ENCODE measurements around the gene LRP1B. TPM values are rescaled to one million over a fixed set of nuclear protein-coding genes. Genes with fewer than 3 reads are reported as not detected.
"Not testable (repeated sequence)": the region's sequence is repeated elsewhere in the genome, so short reads cannot be mapped to it uniquely, and the experiment has no call there.

The LRP1B gene
- total RNA-seq, 3 donors from 2014 or later: not detected

DNA sequence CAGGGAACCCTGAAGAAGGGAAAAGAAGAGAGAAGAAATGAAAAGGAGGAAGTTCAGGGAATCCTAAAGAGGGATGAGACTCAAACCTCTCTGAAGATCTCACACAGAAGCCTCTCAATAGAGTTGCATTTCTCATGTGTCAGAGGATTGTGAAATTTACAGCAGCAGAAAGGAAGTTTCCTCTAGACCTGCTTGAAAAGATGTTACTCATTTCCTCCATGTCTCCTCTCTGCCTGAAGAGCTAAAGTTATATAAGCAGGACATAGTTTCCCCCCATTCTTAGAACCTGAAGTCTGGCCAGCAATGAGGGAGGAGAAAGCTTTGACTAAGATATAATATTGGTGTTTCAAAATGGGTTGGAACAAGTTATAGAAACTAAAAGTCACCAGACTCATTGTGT lies 1155.6 kb downstream of the LRP1B start:
- Mint-ChIP-seq H3K27me3 (ENCODE audit: low read depth) (no peaks in the 10 kb centered on the region), H3K4me3 (no peak overlapping the region), H3K9me3 (peaks cover 17% of the 10 kb centered on the region), H3K36me3 (ENCODE audit: insufficient read depth) (no peaks in the 10 kb centered on the region), H3K4me1 (ENCODE audit: low read depth) (no peaks in the 10 kb centered on the region)
- ATAC-seq: no peak
- no peak for DNase-seq

- DNase-seq: no peak
These were observed 1158.1 kb downstream of the LRP1B start for GRCh38 chr2:140972724-140973123.

GRCh38 chr2:140964324-140964723 lies 1166.5 kb downstream of the LRP1B start:
- not testable (repeated sequence) for H3K36me3 Mint-ChIP-seq (ENCODE audit: insufficient read depth); H3K4me1 Mint-ChIP-seq (ENCODE audit: low read depth); DNase-seq; ATAC-seq; H3K4me3 Mint-ChIP-seq; H3K27me3 Mint-ChIP-seq (ENCODE audit: low read depth); H3K9me3 Mint-ChIP-seq

More at GRCh38 chr2:140972724-140973123, 1158.1 kb downstream of the LRP1B start:
- ATAC-seq: no peak
- Mint-ChIP-seq H3K4me3 (no peak overlapping the region), H3K9me3 (peaks cover 28% of the 10 kb centered on the region), H3K27me3 (ENCODE audit: low read depth) (no peaks in the 10 kb centered on the region), H3K36me3 (ENCODE audit: insufficient read depth) (no peaks in the 10 kb centered on the region), H3K4me1 (ENCODE audit: low read depth) (no peaks in the 10 kb centered on the region)

GRCh38 chr2:140949932-140950331 lies 1180.9 kb downstream of the LRP1B start:
- Mint-ChIP-seq H3K36me3 (ENCODE audit: insufficient read depth) (no peaks in the 10 kb centered on the region), H3K27me3 (ENCODE audit: low read depth) (no peaks in the 10 kb centered on the region), H3K9me3 (peaks cover 10% of the 10 kb centered on the region), H3K4me3 (no peak overlapping the region), H3K4me1 (ENCODE audit: low read depth) (no peaks in the 10 kb centered on the region)
- DNase-seq (no peak), ATAC-seq (no peak)

DNA sequence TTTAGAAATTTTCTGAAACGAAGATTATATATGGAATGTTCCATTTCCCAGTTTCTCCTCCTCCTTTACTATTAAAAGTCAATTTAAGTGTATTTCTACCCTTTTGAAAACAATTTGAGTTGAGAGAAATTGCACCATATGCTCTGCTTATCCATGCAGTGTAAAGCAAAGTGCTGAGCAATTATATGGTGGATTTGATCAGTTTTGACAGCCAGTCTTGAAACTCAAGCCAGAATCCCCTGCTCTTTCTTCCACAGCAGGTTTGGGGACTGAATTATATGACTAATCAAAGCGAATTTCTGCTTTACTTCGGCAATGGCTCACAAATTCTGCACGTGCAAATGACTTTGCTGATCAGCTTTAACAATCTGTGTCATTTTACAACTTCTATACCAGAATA lies 1183.6 kb downstream of the LRP1B start:
- Mint-ChIP-seq H3K36me3 (ENCODE audit: insufficient read depth) (no peaks in the 10 kb centered on the region), H3K4me3 (no peak overlapping the region), H3K9me3 (peaks cover 15% of the 10 kb centered on the region), H3K27me3 (ENCODE audit: low read depth) (no peaks in the 10 kb centered on the region), H3K4me1 (ENCODE audit: low read depth) (no peaks in the 10 kb centered on the region)
- ATAC-seq (no peak), DNase-seq (no peak)

DNA sequence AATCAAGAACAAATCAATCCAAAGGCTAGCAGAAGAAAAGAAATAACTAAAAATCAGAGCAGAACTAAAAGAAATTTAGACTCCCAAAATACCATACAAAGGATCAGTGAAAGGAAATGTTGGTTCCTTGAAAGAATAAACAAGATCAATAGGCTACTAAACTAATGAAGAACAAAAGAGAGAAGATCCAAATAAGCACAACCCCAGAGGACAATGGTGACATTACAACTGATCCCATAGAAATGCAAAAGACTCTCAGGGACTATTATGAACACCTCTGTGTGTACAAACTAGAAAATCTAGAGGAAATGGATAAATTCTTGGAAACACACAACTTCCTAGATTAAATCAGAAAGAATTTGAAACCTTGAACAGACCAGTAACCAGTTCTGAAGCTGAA lies 1186.9 kb downstream of the LRP1B start:
- DNase-seq: no peak
- no peak overlapping the region for H3K4me3 Mint-ChIP-seq
- H3K4me1 Mint-ChIP-seq (ENCODE audit: low read depth): no peaks in the 10 kb centered on the region
- H3K9me3 Mint-ChIP-seq: peaks cover 16% of the 10 kb centered on the region
- H3K36me3 Mint-ChIP-seq (ENCODE audit: insufficient read depth): no peaks in the 10 kb centered on the region
- ATAC-seq: no peak
- H3K27me3 Mint-ChIP-seq (ENCODE audit: low read depth): no peaks in the 10 kb centered on the region

GRCh38 chr2:140942284-140942683 lies 1188.5 kb downstream of the LRP1B start:
- ATAC-seq (no peak), DNase-seq (no peak)
- no peaks in the 10 kb centered on the region for H3K36me3 Mint-ChIP-seq (ENCODE audit: insufficient read depth)
- no peak overlapping the region for H3K4me3 Mint-ChIP-seq
- no peaks in the 10 kb centered on the region for H3K4me1 Mint-ChIP-seq (ENCODE audit: low read depth)
- peaks cover 21% of the 10 kb centered on the region for H3K9me3 Mint-ChIP-seq
- H3K27me3 Mint-ChIP-seq (ENCODE audit: low read depth): no peaks in the 10 kb centered on the region

DNA sequence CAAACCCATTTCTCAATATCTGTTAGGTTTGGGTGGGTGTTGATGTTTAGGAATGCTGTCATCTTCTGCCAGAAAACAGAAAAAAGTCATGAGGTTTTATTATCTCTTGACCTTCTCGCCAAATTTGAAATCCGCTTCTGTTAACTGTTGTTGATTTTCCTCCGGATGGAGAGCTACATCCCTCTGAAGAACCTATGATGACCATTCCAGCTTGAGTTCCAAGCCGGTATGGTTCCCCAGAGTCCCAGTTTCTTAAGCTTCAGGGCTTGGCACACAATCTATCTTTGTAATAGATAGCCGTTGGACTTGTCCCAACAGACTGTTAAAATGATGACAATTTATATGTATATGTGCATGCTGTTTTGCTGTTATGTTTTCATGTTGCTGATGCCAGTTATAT lies 1201.0 kb downstream of the LRP1B start:
- Mint-ChIP-seq H3K9me3 (peaks cover 15% of the 10 kb centered on the region), H3K27me3 (ENCODE audit: low read depth) (no peaks in the 10 kb centered on the region), H3K36me3 (ENCODE audit: insufficient read depth) (no peaks in the 10 kb centered on the region), H3K4me1 (ENCODE audit: low read depth) (no peaks in the 10 kb centered on the region), H3K4me3 (no peak overlapping the region)
- DNase-seq (no peak), ATAC-seq (no peak)

DNA sequence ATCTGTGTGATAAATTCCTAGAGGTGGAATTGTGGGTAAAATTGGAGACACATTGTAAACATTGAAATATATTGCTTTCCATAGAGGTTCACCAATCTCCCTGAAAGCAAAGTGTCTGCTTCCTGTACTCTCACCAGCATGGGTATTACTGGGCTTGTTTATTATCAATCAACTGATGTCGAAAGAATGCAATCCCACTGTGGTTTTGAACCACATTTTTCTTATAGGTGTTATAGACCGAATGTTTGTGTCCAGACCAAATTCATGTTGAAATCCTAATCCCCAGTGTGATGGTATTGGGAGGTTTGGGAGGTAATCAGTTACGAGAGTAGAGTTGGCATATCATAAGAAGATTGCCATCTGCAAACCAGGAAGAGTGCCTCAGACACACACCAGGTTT lies 1212.4 kb downstream of the LRP1B start:
- no peaks in the 10 kb centered on the region for H3K36me3 Mint-ChIP-seq (ENCODE audit: insufficient read depth)
- peaks cover 33% of the 10 kb centered on the region for H3K9me3 Mint-ChIP-seq
- no peaks in the 10 kb centered on the region for H3K27me3 Mint-ChIP-seq (ENCODE audit: low read depth)
- H3K4me1 Mint-ChIP-seq (ENCODE audit: low read depth): no peaks in the 10 kb centered on the region
- ATAC-seq: no peak
- no peak overlapping the region for H3K4me3 Mint-ChIP-seq
- DNase-seq: no peak

GRCh38 chr2:140916410-140916809 lies 1214.4 kb downstream of the LRP1B start:
- DNase-seq (no peak), ATAC-seq (no peak)
- Mint-ChIP-seq H3K4me1 (ENCODE audit: low read depth) (no peaks in the 10 kb centered on the region), H3K4me3 (no peak overlapping the region), H3K36me3 (ENCODE audit: insufficient read depth) (no peaks in the 10 kb centered on the region), H3K27me3 (ENCODE audit: low read depth) (no peaks in the 10 kb centered on the region), H3K9me3 (peaks cover 30% of the 10 kb centered on the region)

- no peaks in the 10 kb centered on the region for H3K27me3 Mint-ChIP-seq (ENCODE audit: low read depth)
- H3K9me3 Mint-ChIP-seq: peaks cover 21% of the 10 kb centered on the region
- ATAC-seq (no peak), DNase-seq (no peak)
- H3K36me3 Mint-ChIP-seq (ENCODE audit: insufficient read depth): no peaks in the 10 kb centered on the region
- H3K4me3 Mint-ChIP-seq: no peak overlapping the region
- no peaks in the 10 kb centered on the region for H3K4me1 Mint-ChIP-seq (ENCODE audit: low read depth)
These were observed 1220.1 kb downstream of the LRP1B start for GRCh38 chr2:140910683-140911082.

GRCh38 chr2:140905083-140905781 lies 1225.6 kb downstream of the LRP1B start:
- no peaks in the 10 kb centered on the region for H3K36me3 Mint-ChIP-seq (ENCODE audit: insufficient read depth)
- H3K4me3 Mint-ChIP-seq: no peak overlapping the region
- ATAC-seq: no peak

GRCh38 chr2:140895378-140895777 lies 1235.4 kb downstream of the LRP1B start:
- Mint-ChIP-seq H3K9me3 (peaks cover 17% of the 10 kb centered on the region), H3K4me3 (no peak overlapping the region), H3K36me3 (ENCODE audit: insufficient read depth) (no peaks in the 10 kb centered on the region), H3K4me1 (ENCODE audit: low read depth) (no peaks in the 10 kb centered on the region), H3K27me3 (ENCODE audit: low read depth) (no peaks in the 10 kb centered on the region)
- no peak for ATAC-seq
- no peak for DNase-seq

More at GRCh38 chr2:140905083-140905781, 1225.6 kb downstream of the LRP1B start:
- Mint-ChIP-seq H3K27me3 (ENCODE audit: low read depth) (no peaks in the 10 kb centered on the region), H3K9me3 (peaks cover 11% of the 10 kb centered on the region), H3K4me1 (ENCODE audit: low read depth) (no peaks in the 10 kb centered on the region)
- no peak for DNase-seq

DNA sequence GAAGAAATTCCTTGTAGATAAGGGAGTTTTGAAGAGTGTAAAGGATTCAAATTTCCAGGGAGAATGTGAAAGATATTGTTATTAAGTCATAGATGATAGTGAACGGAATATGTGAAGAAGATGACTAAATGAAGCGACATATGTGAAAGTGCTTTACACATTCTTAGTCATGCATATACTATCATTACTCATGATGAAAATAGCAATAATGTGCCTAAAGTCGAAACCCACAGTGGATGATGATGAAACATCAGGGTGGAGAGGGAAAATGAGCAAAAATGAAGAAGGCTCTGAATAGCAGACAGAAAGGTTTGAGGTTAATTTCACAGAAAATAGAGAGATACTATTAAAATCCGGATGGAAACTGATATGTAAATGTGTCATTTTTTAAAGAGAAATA lies 1237.1 kb downstream of the LRP1B start:
- H3K4me1 Mint-ChIP-seq (ENCODE audit: low read depth): no peaks in the 10 kb centered on the region
- ATAC-seq (no peak), DNase-seq (no peak)
- no peaks in the 10 kb centered on the region for H3K27me3 Mint-ChIP-seq (ENCODE audit: low read depth)
- H3K9me3 Mint-ChIP-seq: peaks cover 20% of the 10 kb centered on the region
- no peak overlapping the region for H3K4me3 Mint-ChIP-seq
- H3K36me3 Mint-ChIP-seq (ENCODE audit: insufficient read depth): no peaks in the 10 kb centered on the region

DNA sequence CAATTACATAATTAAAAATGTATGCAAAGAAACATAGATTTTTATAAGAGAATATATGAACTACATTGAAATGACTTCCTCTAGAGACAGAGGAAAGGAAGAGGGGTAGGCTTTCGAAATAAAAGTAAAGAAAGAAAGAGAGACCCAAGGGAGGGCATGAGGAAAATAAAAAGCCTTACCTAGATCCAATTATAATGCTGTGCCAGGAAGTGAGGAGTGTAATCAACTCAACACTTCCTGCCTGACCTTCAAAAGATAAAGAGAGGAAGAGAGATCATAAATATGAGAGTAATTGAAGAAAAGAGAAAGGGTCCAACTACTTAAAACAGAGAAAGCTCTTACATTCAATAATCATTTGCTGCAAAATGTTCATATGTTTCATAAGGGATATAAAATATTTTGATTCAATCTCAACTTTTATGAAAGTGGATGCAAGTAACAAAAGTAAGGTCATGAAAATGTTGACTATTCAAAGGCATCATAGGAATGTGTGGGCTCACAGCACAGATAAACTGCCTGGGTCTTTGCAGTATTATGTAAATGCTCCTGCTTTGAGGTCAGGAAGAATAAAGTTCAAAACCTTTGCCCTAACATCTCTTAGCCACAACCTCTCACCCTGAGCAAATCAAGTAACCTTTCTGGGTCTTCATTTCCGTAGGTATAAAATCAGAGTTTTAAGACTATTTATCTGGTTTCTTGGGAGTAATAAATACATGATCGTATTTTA lies 1237.7 kb downstream of the LRP1B start:
- Mint-ChIP-seq H3K4me3 (no peak overlapping the region), H3K4me1 (ENCODE audit: low read depth) (no peaks in the 10 kb centered on the region), H3K27me3 (ENCODE audit: low read depth) (no peaks in the 10 kb centered on the region), H3K9me3 (peaks cover 17% of the 10 kb centered on the region), H3K36me3 (ENCODE audit: insufficient read depth) (no peaks in the 10 kb centered on the region)
- ATAC-seq: no peak
- no peak for DNase-seq

Measured in activated T-cell treated with anti-CD3 and anti-CD28 coated beads, Interleukin-2, amount 50 U/mL, for 4 hours (primary cell).